IPS-18a (cell line): ENCODE data around the gene CACNA1I.

Experiments
- H3K27ac ChIP-seq: one replicate; pipeline ENCODE4 v1.5.1; 2013; ENCODE audit warnings: low read length
- H3K27me3 ChIP-seq: one replicate; pipeline ENCODE4 v1.6.1; 2013; ENCODE audit warnings: mild to moderate bottlenecking, low read length; ENCODE audit not compliant: control insufficient read depth, insufficient read depth
- H3K36me3 ChIP-seq: one replicate; pipeline ENCODE4 v1.6.1; 2013; ENCODE audit warnings: low read depth, low read length; ENCODE audit not compliant: control insufficient read depth
- H3K4me1 ChIP-seq: one replicate; pipeline ENCODE4 v1.6.1; 2013; ENCODE audit warnings: low read depth, low read length; ENCODE audit not compliant: control insufficient read depth
- H3K4me3 ChIP-seq: one replicate; pipeline ENCODE4 v1.5.1; 2013; ENCODE audit warnings: low read length
- H3K9ac ChIP-seq: one replicate; pipeline ENCODE4 v1.6.1; 2013; ENCODE audit warnings: mild to moderate bottlenecking, low read length, moderate library complexity
- H3K9me3 ChIP-seq: one replicate; pipeline ENCODE4 v1.6.1; 2013; ENCODE audit warnings: low read depth, low read length; ENCODE audit not compliant: control insufficient read depth

Gene CACNA1I

DNA sequence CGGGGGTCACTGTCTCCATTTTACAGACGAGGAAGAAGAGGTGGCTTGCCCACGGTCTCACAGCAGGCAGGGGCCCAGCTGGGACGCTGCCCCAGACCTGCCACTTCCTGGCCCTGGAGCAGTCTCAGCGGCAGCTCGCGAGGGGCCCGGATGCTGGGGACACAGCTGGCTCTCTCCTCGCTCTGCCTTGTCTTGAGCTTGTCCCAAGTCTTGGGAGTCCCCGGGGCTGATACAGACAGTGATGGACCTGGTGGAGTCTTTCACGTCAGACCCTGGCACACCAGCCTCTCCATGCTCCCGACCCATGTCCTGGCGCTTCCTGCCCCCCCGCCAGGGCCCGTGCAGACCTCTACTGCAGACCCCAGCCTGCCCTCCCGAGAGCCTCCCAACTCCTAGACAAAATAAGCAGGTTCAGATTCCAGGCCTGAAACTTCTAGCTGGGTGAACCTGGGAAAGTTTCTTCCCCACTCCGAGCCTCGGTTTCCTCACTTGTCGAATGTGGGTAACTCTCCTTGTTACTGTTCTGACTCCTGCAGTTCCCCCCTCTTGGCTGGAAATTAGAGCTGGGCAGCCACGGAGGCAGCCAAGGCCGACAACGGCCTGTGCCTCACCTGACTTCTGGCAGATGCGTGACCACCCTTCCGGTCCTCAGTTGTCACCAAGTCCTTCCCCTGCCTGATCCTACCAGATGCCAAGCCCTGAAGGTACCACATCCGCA is 145.4 kb downstream of the CACNA1I start:
- Histone ChIP-seq H3K4me3 (no peak overlapping the region), H3K27ac (no peak overlapping the region), H3K4me1 (peaks cover 15% of the 10 kb centered on the region), H3K9ac (no peak overlapping the region), H3K9me3 (no peaks in the 10 kb centered on the region), H3K27me3 (no peaks in the 10 kb centered on the region), H3K36me3 (no peaks in the 10 kb centered on the region)

DNA sequence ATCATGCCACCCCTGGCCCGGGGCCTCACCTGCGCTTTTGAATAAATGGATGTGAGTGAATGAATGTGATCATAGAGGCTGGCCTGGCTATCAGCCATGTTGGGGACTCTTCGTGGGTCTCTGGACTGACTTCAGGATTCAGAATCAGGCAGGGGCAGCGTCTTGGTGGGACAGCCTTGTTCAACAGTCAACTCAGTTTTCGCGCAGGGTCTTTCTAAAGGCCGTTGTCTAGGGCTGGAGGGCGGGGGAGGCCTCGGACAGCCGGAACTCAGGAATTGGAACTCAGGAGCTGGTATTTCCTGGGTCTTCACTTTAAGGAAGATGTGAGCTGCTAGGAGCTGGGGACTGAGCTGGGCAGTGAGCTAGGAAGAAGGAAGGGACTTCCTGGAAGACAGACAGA is 146.0 kb downstream of the CACNA1I start:
- Histone ChIP-seq H3K9ac (no peak overlapping the region), H3K27me3 (no peaks in the 10 kb centered on the region), H3K27ac (no peak overlapping the region), H3K4me3 (no peak overlapping the region), H3K4me1 (peaks cover 15% of the 10 kb centered on the region), H3K36me3 (no peaks in the 10 kb centered on the region), H3K9me3 (no peaks in the 10 kb centered on the region)

DNA sequence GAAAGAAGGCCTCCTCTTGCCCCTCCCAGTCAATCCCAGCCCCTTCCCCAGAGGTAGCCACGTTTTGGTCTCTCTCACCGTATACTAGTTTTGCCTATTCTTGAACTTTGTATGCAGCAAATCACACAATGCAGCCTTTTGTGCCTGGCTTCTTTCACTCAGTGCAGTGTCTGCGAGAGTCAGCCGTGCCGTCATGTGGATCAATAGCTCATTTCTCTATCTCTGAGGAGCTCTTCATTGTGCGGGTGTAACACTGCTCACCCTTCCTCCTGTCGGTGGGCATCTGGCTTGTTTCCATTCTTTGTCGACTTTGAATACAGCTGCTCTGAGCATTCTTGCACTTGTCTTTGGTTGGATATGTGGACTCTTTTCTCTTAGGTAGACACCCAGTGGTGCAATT is 146.5 kb downstream of the CACNA1I start:
- no peaks in the 10 kb centered on the region for H3K9me3 ChIP-seq
- no peak overlapping the region for H3K27ac ChIP-seq
- H3K4me3 ChIP-seq, result no peak overlapping the region
- peaks cover 15% of the 10 kb centered on the region for H3K4me1 ChIP-seq
- no peaks in the 10 kb centered on the region for H3K36me3 ChIP-seq
- H3K9ac ChIP-seq, result no peak overlapping the region
- no peaks in the 10 kb centered on the region for H3K27me3 ChIP-seq

DNA sequence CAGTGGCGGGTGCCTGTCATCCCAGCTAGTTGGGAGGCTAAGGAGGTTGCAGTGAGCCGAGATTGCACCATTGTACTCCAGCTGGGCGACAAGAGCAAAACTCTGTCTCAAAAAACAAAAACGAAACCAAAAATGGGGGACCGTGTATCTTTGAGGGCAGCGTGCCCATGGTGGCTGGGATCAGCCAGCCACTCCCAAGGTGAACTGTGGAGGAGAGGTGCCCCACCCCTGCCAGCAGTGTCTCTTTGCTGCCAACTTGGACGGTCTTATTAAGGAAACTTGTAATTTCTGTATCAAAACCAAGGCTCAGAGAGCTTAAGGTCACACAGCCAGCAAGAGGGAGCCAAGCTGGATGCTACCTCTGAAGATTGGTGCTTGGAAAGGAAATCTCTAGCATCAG is 147.7 kb downstream of the CACNA1I start:
- Histone ChIP-seq H3K4me1 (peaks cover 10% of the 10 kb centered on the region), H3K9me3 (no peaks in the 10 kb centered on the region), H3K9ac (no peak overlapping the region), H3K36me3 (no peaks in the 10 kb centered on the region), H3K27ac (no peak overlapping the region), H3K27me3 (no peaks in the 10 kb centered on the region), H3K4me3 (no peak overlapping the region)

DNA sequence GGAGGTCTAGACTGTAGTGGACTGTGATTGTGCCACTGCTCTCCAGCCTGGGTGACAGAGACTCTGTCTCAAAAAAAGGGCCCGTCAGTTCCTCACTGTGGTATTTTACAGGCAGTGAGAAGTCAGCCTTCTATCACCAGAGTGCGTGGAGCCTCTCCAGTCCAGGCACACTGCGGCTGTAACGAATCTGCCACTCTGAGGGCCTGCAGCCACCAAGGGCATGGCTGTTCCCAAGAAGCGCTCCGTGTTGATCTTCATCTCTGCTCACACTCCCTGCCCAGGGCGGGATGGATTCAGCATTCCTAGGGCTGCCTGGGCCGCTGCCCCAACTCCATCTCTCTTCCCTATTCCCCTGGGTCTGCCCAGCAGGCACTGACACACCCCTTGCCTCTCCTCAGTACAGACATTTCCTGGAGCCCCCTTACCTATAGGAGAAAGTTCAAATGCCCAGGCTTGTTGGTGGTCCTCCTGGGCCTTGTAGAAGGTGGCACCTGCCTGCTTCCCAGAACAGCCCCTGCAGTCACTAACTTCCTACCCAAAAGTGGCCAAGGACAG is 148.4 kb downstream of the CACNA1I start:
- peaks cover 9% of the 10 kb centered on the region for H3K4me1 ChIP-seq
- no peak overlapping the region for H3K27ac ChIP-seq
- no peak overlapping the region for H3K4me3 ChIP-seq
- no peak overlapping the region for H3K9ac ChIP-seq
- H3K9me3 ChIP-seq, result no peaks in the 10 kb centered on the region
- no peaks in the 10 kb centered on the region for H3K27me3 ChIP-seq
- H3K36me3 ChIP-seq, result no peaks in the 10 kb centered on the region

DNA sequence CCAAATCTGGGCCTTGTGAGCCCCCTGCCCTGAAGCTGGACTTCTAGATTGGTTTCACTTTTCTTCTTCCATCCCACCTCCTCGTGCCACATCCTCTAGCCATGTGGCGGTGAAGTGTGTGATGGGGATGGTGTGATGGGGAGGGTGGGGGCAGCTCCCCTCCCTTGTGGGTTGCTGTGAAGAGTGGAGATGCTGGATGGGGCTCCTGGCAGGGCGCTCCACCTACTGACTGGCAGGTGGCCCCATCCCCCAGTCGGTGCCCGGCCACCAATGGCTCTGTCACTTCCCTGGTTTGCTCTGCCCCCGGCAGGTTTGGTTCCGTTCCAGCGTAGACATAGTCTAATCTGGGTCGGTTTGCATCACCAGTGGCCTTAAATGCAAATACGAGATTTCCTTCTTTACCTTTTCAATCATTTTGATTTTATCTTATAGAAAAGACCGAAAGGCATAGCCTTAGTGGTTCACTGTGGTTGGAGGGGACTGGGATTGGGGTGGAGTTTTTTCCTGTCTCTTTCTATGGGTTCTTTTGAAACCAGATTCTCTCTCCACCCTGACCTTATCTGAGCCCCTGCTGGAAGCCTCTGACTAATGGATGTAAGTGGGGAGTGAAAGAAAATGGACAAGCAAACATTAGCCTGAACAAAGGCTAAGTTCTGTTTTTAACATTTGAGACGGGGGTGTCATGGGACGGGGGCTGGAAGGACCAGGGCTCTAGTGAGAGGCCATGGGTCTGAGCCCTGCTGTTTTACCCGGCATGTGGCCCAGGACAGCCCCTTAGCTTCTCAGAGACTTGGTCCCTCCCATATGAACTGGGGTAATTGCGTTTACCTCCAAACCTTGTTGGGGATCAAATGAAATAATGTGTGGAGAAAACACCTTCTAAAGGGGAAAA is 149.3 kb downstream of the CACNA1I start:
- Histone ChIP-seq H3K36me3 (no peaks in the 10 kb centered on the region), H3K4me3 (no peak overlapping the region), H3K27me3 (no peaks in the 10 kb centered on the region), H3K27ac (no peak overlapping the region), H3K9me3 (no peaks in the 10 kb centered on the region), H3K4me1 (peaks cover 9% of the 10 kb centered on the region), H3K9ac (no peak overlapping the region)

DNA sequence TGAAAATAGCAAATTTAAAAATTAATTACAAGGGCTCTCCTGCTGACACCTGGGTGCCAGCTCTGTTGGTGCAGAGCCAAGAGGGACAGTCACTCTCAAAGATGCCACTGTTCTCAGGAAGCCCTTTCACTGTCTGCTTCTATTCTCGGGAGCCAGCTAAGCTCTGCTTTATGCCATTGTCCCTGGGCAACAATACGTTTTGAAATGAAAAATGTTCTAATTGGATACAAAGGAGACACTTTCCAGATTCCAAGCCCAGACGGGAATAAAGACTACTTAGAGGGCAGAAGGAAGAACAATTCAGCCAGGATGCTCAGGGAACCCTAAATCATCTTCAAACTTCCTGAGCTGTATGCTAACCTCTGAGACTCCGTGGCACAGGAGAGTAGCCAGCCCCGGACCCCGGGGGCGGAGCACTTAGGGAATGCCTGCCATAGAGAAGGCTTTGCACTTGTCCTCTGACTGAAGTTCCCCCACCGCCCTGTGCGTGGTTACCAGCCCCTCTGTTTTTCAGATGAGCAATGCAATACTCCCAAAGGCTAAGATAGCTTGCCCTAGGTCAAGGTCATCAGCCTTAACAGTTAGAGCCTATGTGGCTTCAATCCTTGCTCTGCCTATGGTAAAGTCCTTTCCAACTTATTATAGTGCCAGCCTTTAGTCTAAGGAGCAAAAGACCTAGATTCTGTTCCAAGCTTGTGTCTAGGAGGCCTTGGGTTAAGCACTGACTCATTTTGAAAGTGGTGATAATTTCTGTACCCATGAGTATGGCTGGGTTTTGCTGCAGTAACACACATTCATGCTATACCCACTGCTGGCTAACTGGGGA is 150.9 kb downstream of the CACNA1I start:
- Histone ChIP-seq H3K27ac (no peak overlapping the region), H3K36me3 (no peaks in the 10 kb centered on the region)

DNA sequence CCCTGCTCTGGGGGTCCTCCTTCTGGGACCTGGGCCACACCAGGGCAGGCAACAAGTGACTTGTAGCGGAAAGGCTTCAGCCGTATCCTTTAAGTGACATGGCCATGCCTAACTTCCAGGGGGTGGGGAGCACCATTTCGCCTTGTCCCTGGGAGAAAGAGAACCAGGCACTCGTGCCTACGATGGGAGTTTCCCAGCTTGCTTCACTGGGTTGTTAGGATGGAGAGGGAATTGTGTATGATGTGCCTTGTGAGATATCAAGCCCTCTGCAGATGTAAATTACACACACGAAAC is 151.4 kb downstream of the CACNA1I start:
- H3K36me3 ChIP-seq, result no peaks in the 10 kb centered on the region
- no peaks in the 10 kb centered on the region for H3K9me3 ChIP-seq
- no peak overlapping the region for H3K27ac ChIP-seq
- no peaks in the 10 kb centered on the region for H3K27me3 ChIP-seq
- H3K9ac ChIP-seq, result no peak overlapping the region
- peaks cover 9% of the 10 kb centered on the region for H3K4me1 ChIP-seq
- H3K4me3 ChIP-seq, result no peak overlapping the region

More for the DNA sequence above, 150.9 kb downstream of the CACNA1I start:
- no peak overlapping the region for H3K9ac ChIP-seq
- no peaks in the 10 kb centered on the region for H3K9me3 ChIP-seq
- peaks cover 9% of the 10 kb centered on the region for H3K4me1 ChIP-seq
- no peaks in the 10 kb centered on the region for H3K27me3 ChIP-seq
- no peak overlapping the region for H3K4me3 ChIP-seq

DNA sequence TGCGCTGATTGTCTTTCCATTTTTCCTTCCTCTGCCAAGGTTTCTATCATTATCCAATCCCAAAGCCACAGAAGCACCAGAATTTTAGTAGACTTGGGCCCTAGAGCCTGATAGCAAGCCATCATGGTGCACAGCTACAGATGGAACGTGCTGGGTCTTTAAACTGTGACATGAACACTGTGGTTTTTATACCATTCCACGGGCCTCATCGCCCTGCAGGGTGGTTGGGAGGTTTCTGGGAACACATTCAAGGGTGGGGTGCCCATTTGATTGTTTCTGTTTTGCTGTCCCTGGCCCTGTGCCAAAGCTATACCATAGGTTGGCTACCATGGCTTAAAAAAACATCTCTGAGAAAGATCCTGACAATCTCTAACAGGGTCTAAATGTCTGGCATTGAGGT is 151.9 kb downstream of the CACNA1I start:
- no peak overlapping the region for H3K4me3 ChIP-seq
- no peaks in the 10 kb centered on the region for H3K27me3 ChIP-seq
- H3K27ac ChIP-seq, result no peak overlapping the region
- no peaks in the 10 kb centered on the region for H3K9me3 ChIP-seq
- H3K9ac ChIP-seq, result no peak overlapping the region
- peaks cover 9% of the 10 kb centered on the region for H3K4me1 ChIP-seq
- H3K36me3 ChIP-seq, result no peaks in the 10 kb centered on the region

DNA sequence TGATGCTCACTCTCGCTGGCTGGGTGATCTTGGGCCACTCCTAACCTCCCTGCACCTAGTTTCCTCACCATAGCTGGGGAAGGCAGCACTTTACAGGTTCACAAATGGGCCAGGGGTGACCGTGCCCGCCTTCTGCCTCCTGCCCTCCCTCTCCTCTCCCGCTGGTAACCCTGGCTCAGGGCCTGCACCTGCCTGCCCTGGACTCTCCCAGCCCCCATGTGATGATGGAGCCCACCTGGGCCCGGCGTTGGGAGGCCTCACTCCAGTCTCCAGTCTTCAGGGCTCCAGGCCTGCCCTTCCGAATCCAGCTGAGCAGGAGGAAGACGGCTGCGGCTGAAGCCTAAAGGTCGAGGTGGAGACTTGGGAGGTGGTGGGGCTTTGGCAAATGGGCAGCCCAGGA is 152.9 kb downstream of the CACNA1I start:
- Histone ChIP-seq H3K9ac (no peak overlapping the region), H3K4me1 (peaks cover 9% of the 10 kb centered on the region), H3K36me3 (no peaks in the 10 kb centered on the region), H3K27ac (no peak overlapping the region), H3K27me3 (no peaks in the 10 kb centered on the region), H3K4me3 (no peak overlapping the region), H3K9me3 (no peaks in the 10 kb centered on the region)

DNA sequence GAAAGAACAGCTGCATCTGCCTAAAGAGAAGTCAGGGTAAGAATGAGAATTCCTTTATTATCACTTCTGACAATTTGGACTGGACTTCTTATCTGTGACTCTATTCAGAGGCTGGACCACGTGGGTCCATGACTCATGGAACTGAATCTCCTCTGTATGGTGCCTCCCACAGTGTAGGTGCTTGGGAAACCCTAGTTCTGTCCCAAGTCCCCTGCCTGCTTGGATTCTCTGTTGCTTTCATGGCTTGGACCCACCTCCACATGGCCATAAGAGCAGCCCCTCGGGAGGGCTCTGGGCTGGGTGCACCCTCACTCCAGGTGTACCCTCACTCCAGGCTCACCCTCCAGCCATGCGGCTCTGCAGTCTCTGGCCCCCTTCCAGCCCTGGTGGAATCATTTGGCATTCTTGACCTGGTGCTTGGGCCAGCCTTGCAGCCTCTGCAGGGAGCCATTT is 153.4 kb downstream of the CACNA1I start:
- Histone ChIP-seq H3K27ac (no peak overlapping the region), H3K9ac (no peak overlapping the region), H3K36me3 (no peaks in the 10 kb centered on the region), H3K9me3 (no peaks in the 10 kb centered on the region), H3K4me1 (peaks cover 9% of the 10 kb centered on the region), H3K27me3 (no peaks in the 10 kb centered on the region), H3K4me3 (no peak overlapping the region)
